ENCODE results near the gene MYDGF. TPM values are rescaled to one million over a fixed set of nuclear protein-coding genes. Genes with fewer than 3 reads are reported as not detected.

The MYDGF gene
- total and polyA plus RNA-seq, 4 donors = 47.7 to 80.0 (median 70.6) TPM

DNA sequence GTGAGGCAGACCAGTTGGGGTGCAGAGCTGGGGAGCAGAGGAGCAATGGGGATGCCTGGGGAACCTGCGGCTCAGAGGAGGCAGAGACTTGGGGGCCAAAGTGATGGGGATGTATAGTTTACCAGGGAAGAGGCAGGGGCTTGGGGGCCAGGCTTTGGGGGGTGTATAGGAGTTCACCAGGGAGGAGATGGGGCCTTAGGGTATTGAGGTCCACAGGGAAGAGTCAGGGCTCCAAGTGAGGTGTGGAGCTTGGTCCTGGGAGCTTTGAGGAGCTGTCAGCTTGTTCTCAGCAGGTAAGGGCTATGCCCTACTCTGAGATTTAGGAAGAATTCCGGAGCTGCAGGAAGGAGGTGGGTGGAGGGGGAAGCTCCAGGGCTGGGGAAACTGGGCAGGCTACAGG lies 20.0 kb downstream of the MYDGF start:
- no peak overlapping the region for H3K4me3 ChIP-seq (ENCODE audit: low read depth, low read length)
- no peaks in the 10 kb centered on the region for H3K27me3 ChIP-seq (ENCODE audit: control insufficient read depth, insufficient read depth, low read length)
- peaks cover 20% of the 10 kb centered on the region for H3K4me1 ChIP-seq (ENCODE audit: control insufficient read depth, insufficient read depth, low read length)
- no peak overlapping the region for H3K27ac ChIP-seq (ENCODE audit: low read depth, low read length)
- 85% methylated on average over 2 of the region's 2 CpGs for WGBS (ENCODE audit: insufficient coverage)
- no peak for DNase-seq (ENCODE audit: low read depth in 4 of 6, low spot score in 6 of 6)
- peaks cover 53% of the 10 kb centered on the region for H3K36me3 ChIP-seq (ENCODE audit: control insufficient read depth, insufficient read depth, low read length)
- H3K9me3 ChIP-seq (ENCODE audit: control insufficient read depth, insufficient read depth, low read length) = no peaks in the 10 kb centered on the region

DNA sequence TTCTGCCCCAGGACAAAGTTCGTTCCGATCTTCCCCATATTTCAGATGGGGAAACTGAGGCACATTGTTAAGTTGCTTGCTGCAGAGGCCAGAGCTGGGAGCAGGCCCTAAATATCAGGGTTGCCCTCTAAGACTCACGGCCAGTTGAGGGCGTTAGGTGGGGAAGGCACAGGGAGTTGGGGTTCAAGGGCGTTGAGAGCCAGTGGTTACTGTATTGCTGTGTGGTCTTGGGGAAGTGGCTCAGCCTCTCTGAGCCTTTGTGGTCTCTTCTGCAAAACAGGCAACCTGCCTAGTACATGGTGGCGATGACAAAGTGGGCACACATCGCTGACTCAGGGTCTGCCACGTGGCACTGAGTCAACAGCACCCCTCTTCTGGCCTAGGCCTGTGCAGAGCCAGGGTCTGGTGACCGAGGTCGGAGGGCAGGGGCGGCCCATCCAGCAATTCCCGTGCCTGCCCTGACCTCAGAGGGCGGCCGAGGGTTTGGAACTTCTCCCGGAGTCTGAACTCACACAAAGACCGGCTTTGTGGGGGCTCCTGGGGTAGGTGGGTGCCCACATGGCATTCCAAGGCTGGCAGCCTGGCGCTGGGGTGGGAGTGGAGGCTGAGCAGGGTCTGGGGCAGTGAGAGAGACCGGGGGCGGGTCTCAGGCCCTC lies 20.6 kb downstream of the MYDGF start:
- Histone ChIP-seq H3K36me3 (ENCODE audit: control insufficient read depth, insufficient read depth, low read length) (peaks cover 46% of the 10 kb centered on the region), H3K4me1 (ENCODE audit: control insufficient read depth, insufficient read depth, low read length) (peaks cover 20% of the 10 kb centered on the region), H3K27me3 (ENCODE audit: control insufficient read depth, insufficient read depth, low read length) (no peaks in the 10 kb centered on the region), H3K9me3 (ENCODE audit: control insufficient read depth, insufficient read depth, low read length) (no peaks in the 10 kb centered on the region), H3K4me3 (ENCODE audit: low read depth, low read length) (no peak overlapping the region), H3K27ac (ENCODE audit: low read depth, low read length) (no peak overlapping the region)
- DNase-seq (ENCODE audit: low read depth in 4 of 6, low spot score in 6 of 6) = no peak
- WGBS (ENCODE audit: insufficient coverage) = 92% methylated on average over 16 of the region's 19 CpGs

DNA sequence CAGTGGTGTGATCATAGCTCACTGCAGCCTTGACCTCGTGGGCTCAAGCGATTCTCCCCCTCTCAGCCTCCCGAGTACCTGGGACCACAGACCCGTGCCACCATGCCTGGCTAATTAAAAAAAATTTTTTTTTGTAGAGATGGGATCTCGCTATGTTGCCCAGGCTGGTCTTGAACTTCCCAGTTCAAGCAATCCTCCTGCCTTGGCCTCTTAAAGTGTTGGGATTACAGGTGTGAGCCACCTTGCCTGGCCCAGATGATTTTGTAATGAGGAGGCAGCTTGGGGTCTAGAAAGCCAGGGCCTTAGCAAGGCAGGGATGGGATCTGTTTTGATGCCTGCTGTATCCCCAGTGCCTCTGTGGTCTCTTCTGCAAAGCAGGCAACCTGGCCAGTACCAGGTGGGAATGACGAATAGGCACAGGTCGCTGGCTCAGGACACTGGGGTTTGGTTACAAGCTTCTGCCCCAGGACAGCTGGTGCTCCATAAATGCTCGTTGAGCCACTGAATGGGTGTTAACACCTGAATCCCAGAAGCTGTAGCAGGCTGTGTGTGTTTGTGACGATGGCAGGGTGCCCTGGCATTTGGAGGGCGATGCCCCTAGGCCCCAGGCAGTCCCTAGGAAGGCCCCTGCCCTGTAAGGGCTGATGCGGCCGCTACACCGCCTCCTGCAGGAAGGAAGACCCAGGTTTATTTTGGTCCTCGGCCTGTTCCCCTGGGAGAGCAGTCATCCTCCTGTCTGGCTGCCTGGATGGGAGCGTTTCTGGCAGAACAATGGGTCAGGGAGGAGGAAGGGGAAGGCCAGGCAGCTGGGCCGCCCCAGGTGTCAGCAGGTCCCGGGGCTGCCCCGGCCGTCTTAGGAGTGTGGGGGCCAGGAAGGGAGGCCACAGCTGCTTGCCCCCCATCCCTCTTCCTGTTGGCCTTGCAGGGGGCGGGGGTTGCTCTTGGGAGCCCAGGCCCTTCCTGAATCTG lies 22.2 kb downstream of the MYDGF start:
- Histone ChIP-seq H3K27me3 (ENCODE audit: control insufficient read depth, insufficient read depth, low read length) (no peaks in the 10 kb centered on the region), H3K4me1 (ENCODE audit: control insufficient read depth, insufficient read depth, low read length) (peaks cover 20% of the 10 kb centered on the region)
- DNase-seq (ENCODE audit: low read depth in 4 of 6, low spot score in 6 of 6) = peak in 1 of 6 donors; percentile 33

DNA sequence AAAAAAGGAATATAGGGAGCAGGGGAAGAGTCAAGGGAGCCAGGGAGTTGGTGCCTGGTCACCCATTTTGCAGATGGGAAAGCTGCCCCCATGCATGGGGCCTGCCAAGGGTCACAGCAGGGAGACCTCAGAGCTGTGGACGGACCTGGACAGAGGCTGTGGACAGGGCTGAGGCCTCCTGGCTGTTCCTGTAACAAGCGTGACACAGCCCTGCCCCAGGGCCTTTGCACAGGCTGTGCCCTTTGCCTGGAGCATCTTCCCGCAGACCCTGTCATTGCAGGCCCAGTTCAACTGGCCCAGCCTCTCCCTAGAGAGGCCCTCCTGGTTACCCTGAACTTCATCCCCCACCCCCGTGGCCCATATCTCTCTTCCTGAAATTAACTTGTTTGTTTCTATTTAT lies 24.4 kb downstream of the MYDGF start:
- WGBS (ENCODE audit: insufficient coverage) = 91% methylated on average over 3 of the region's 4 CpGs
- no peak for DNase-seq (ENCODE audit: low read depth in 4 of 6, low spot score in 6 of 6)
- Histone ChIP-seq H3K27me3 (ENCODE audit: control insufficient read depth, insufficient read depth, low read length) (no peaks in the 10 kb centered on the region), H3K9me3 (ENCODE audit: control insufficient read depth, insufficient read depth, low read length) (no peaks in the 10 kb centered on the region), H3K36me3 (ENCODE audit: control insufficient read depth, insufficient read depth, low read length) (peaks cover 24% of the 10 kb centered on the region), H3K27ac (ENCODE audit: low read depth, low read length) (no peak overlapping the region), H3K4me3 (ENCODE audit: low read depth, low read length) (no peak overlapping the region), H3K4me1 (ENCODE audit: control insufficient read depth, insufficient read depth, low read length) (peaks cover 24% of the 10 kb centered on the region)

More for the DNA sequence above, 22.2 kb downstream of the MYDGF start:
- H3K9me3 ChIP-seq (ENCODE audit: control insufficient read depth, insufficient read depth, low read length) = no peaks in the 10 kb centered on the region
- 65% methylated on average over 11 of the region's 20 CpGs for WGBS (ENCODE audit: insufficient coverage)
- H3K27ac ChIP-seq (ENCODE audit: low read depth, low read length) = no peak overlapping the region
- peaks cover 37% of the 10 kb centered on the region for H3K36me3 ChIP-seq (ENCODE audit: control insufficient read depth, insufficient read depth, low read length)
- no peak overlapping the region for H3K4me3 ChIP-seq (ENCODE audit: low read depth, low read length)

DNA sequence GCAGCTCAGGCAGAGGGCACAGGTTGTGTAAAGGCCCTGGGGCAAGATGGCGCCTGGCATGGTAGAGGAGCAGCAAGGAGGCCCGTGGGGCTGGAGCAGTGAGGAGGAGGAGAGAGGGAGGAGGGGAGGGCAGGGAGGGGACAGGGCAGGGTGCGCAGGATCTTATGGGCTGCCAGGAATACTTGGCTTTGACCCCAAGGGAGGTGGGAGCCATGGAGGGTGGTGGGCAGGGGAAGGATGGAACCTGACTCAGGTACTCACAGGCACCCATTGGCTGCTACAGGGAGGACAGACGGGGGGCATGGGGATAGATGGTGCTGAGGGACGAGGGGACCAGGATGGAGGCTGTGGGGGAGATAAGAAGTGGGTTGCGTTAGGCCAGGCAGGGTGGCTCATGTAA lies 27.5 kb downstream of the MYDGF start:
- DNase-seq (ENCODE audit: low read depth in 4 of 6, low spot score in 6 of 6) = no peak
- Histone ChIP-seq H3K27me3 (ENCODE audit: control insufficient read depth, insufficient read depth, low read length) (no peaks in the 10 kb centered on the region), H3K4me1 (ENCODE audit: control insufficient read depth, insufficient read depth, low read length) (peaks cover 26% of the 10 kb centered on the region), H3K4me3 (ENCODE audit: low read depth, low read length) (no peak overlapping the region), H3K27ac (ENCODE audit: low read depth, low read length) (no peak overlapping the region), H3K36me3 (ENCODE audit: control insufficient read depth, insufficient read depth, low read length) (peaks cover 7% of the 10 kb centered on the region), H3K9me3 (ENCODE audit: control insufficient read depth, insufficient read depth, low read length) (no peaks in the 10 kb centered on the region)
- WGBS (ENCODE audit: insufficient coverage) = 85% methylated on average over 6 of the region's 6 CpGs

DNA sequence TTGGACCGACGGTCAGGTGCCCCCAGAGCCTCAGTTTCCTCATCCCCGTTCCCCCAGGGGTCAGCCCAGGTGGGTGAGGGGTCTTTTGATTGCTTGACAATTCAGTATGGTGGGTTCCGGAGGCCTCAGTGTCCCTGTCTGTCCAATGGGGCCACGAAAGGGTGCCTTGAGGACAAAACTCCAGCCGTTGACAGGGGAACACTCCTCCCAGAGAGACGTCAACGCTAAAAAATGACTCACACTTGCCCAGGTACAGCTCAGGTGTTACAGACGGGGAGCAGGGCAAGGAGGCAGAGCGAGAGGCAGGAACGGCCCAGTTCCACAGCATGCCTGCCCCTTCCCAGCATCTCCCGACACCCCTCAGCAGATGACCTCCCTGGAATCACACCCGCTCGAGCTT lies 29.0 kb downstream of the MYDGF start:
- Histone ChIP-seq H3K27me3 (ENCODE audit: control insufficient read depth, insufficient read depth, low read length) (no peaks in the 10 kb centered on the region), H3K9me3 (ENCODE audit: control insufficient read depth, insufficient read depth, low read length) (no peaks in the 10 kb centered on the region), H3K36me3 (ENCODE audit: control insufficient read depth, insufficient read depth, low read length) (peaks cover 7% of the 10 kb centered on the region), H3K4me1 (ENCODE audit: control insufficient read depth, insufficient read depth, low read length) (peaks cover 33% of the 10 kb centered on the region), H3K27ac (ENCODE audit: low read depth, low read length) (no peak overlapping the region), H3K4me3 (ENCODE audit: low read depth, low read length) (no peak overlapping the region)
- DNase-seq (ENCODE audit: low read depth in 4 of 6, low spot score in 6 of 6) = no peak
- 90% methylated on average over 14 of the region's 14 CpGs for WGBS (ENCODE audit: insufficient coverage)

DNA sequence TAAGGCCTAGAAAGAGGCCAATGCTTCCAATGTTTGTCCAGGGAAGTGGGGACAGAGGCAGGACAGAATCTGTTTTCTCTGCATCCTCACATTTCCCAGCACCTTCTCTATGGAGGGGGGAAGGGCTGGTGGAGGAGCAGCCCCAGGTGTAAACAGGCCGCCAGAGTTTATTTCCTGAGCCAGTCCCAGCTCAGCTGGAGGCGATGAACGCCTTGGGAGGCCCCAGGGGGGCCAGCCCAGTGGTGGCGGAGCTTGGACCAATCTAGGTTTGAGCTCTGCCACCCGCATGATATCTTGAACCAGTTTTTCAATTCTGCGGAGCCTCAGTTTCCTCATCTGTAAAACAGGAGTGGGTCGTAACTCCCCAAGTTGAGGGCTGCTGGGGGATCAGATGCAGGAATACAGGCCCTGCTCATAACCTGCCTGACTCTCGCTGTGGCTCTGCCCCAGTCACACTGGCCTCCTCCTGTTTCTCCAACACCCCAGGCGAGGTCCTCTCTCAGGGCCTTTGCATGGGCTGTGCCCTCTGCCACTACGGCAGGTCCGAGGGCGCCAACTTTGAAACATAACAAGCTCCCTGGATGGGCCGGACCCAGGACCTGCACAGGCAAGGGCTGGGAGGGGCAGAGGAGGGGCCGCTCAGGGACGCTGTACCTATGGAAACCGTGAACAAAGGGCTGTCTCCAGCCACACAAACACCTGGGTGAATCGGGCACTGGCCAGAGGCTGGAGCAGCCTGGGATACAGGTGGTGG lies 29.7 kb downstream of the MYDGF start:
- no peaks in the 10 kb centered on the region for H3K27me3 ChIP-seq (ENCODE audit: control insufficient read depth, insufficient read depth, low read length)
- H3K4me3 ChIP-seq (ENCODE audit: low read depth, low read length) = peak overlapping the region; percentile 72
- no peak overlapping the region for H3K27ac ChIP-seq (ENCODE audit: low read depth, low read length)
- peaks cover 7% of the 10 kb centered on the region for H3K36me3 ChIP-seq (ENCODE audit: control insufficient read depth, insufficient read depth, low read length)
- no peaks in the 10 kb centered on the region for H3K9me3 ChIP-seq (ENCODE audit: control insufficient read depth, insufficient read depth, low read length)
- peaks cover 41% of the 10 kb centered on the region for H3K4me1 ChIP-seq (ENCODE audit: control insufficient read depth, insufficient read depth, low read length)
- DNase-seq (ENCODE audit: low read depth in 4 of 6, low spot score in 6 of 6) = no peak
- WGBS (ENCODE audit: insufficient coverage) = 86% methylated on average over 14 of the region's 17 CpGs

DNA sequence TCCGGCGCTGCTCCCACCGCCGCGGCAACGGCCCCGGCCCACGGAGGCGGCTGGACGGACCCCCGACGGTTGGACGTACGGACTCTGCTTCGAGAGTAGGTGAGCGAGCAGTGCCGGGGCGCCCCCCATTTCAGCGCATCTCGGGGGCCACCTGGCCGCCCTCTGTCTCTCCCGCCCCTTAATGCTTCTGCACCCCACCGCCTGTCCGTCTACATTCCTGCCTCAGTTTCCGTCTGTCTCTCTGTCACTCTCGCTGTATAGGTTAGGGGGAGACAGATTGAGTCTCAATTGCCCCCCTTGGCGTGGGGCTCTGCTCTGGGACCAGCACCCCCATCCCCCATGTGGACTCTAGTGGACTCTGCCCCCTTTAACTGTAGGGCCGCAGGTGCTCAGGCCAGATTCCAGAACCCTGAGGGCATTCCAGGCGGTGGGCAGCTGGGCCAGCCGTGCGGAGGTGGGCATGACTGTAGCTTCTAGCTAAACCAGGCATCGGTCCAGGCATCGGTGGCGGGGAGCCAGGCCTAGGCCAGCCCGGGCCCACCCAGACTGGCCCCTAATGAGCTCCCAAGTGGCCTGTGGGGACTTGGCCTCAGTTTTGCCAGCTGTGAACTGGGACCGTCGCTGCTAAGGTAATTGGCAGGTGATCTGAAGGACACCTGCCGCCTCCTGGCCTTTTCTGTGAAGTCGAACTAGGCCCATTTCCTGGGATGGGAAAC lies 30.5 kb downstream of the MYDGF start:
- Histone ChIP-seq H3K4me1 (ENCODE audit: control insufficient read depth, insufficient read depth, low read length) (peaks cover 41% of the 10 kb centered on the region), H3K9me3 (ENCODE audit: control insufficient read depth, insufficient read depth, low read length) (no peaks in the 10 kb centered on the region), H3K27me3 (ENCODE audit: control insufficient read depth, insufficient read depth, low read length) (no peaks in the 10 kb centered on the region), H3K4me3 (ENCODE audit: low read depth, low read length) (peak overlapping the region; percentile 72), H3K27ac (ENCODE audit: low read depth, low read length) (peak overlapping the region; percentile 25), H3K36me3 (ENCODE audit: control insufficient read depth, insufficient read depth, low read length) (peaks cover 7% of the 10 kb centered on the region)
- peak in 2 of 6 donors; percentile 37 to 58 for DNase-seq (ENCODE audit: low read depth in 4 of 6, low spot score in 6 of 6)
- 11% methylated on average over 33 of the region's 39 CpGs for WGBS (ENCODE audit: insufficient coverage)

Data from spinal cord (tissue), 10 donors.